K562 (cell line): Measurements from ENCODE around the gene FAM89B. TPM values are rescaled to one million over a fixed set of nuclear protein-coding genes. Genes with fewer than 3 reads are reported as not detected.

Experiments used
- ATAC-seq: fragments of 200-7000 bp; cut with Tn5 transposase; 3 replicates; pipeline ENCODE4 v1.9.1; 2020; ENCODE audit warnings: moderate library complexity
- BruUV-seq: library from RNA; stranded (reverse); fragments of 400-500 nt; replicated peaks from 2 replicates; lab custom pipeline; 2021; lab: Mats Ljungman, UMichigan
- CTCF ChIA-PET: fragments of 300-600 bp; formaldehyde crosslinking; extraction: SDS; loops from one replicate; lab custom pipeline; 2021; ENCODE audit warnings: low intra/inter-chr PET ratio; lab: Yijun Ruan, JAX
- POLR2A ChIA-PET: fragments of 300-600, 350-650 bp; sonication (Branson Sonifier 250); formaldehyde crosslinking; extraction: SDS; loops from one replicate; lab custom pipeline; 2021; ENCODE audit warnings: antibody characterized with exemption, inconsistent platforms; lab: Yijun Ruan, JAX
- DNase-seq, 4 experiments: peaks; one replicate each; pipeline versions ENCODE4 v3.0.0 to v3.0.0-alpha.2; 2011 to 2018; ENCODE audit warnings: low spot score in 3 of 4, mixed read lengths in 3 of 4; ENCODE audit errors: extremely low read depth in 1 of 4
- FAIRE-seq: peaks from 2 replicates; lab custom pipeline; 2011; peaks lifted over from hg19 to GRCh38; lab: Jason Lieb, UNC
- H2AFZ ChIP-seq: 2 replicates; pipeline ENCODE4 v1.6.0; 2011; ENCODE audit warnings: low read depth, low read length, control low read depth, inconsistent platforms
- H3K27ac ChIP-seq: fragments of 200-600 bp; 3 replicates; pipeline ENCODE4 v1.8.0; 2011; ENCODE audit warnings: low read depth, mild to moderate bottlenecking, control low read depth, inconsistent platforms, low read length, moderate library complexity, mixed read lengths; ENCODE audit errors: extremely low read depth
- H3K27me3 ChIP-seq, 2 experiments: fragments of 300-600 bp in 1 of 2; 2 replicates in 1 of 2; 3 replicates in 1 of 2; pipeline versions ENCODE4 v1.6.0 to v1.8.0; 2011; ENCODE audit warnings: inconsistent platforms in 2 of 2, low read length in 2 of 2, mild to moderate bottlenecking in 1 of 2, mixed read lengths in 1 of 2, moderate library complexity in 1 of 2; ENCODE audit not compliant: control insufficient read depth in 2 of 2, insufficient read depth in 2 of 2
- H3K36me3 ChIP-seq: fragments of 300-600 bp; 3 replicates; pipeline ENCODE4 v1.8.0; 2011; ENCODE audit warnings: mild to moderate bottlenecking, low read length, inconsistent platforms; ENCODE audit not compliant: control insufficient read depth, insufficient read depth
- H3K4me1 ChIP-seq, 2 experiments: fragments of 200-600 bp in 1 of 2; replicated peaks in 1 of 2; 2 replicates in 1 of 2; 3 replicates in 1 of 2; pipeline versions ENCODE4 v1.5.1 to v1.8.0; 2011; ENCODE audit warnings: inconsistent platforms in 2 of 2, low read length in 2 of 2, mild to moderate bottlenecking in 1 of 2, mixed read lengths in 1 of 2, moderate library complexity in 1 of 2; ENCODE audit not compliant: control insufficient read depth in 2 of 2, insufficient read depth in 2 of 2
- H3K4me2 ChIP-seq: 2 replicates; pipeline ENCODE4 v1.6.1; 2011; ENCODE audit warnings: low read length, control low read depth, inconsistent platforms, mixed read lengths; ENCODE audit not compliant: insufficient read depth
- H3K4me3 ChIP-seq: fragments of 200-600 bp; sonication (generic), shearing (Covaris generic); 2 replicates; pipeline ENCODE4 v1.5.1; 2016; ENCODE audit warnings: control low read depth, inconsistent platforms
- H3K79me2 ChIP-seq: fragments of 200-600 bp; 3 replicates; pipeline ENCODE4 v1.8.0; 2011; ENCODE audit warnings: low read length, inconsistent platforms; ENCODE audit not compliant: control insufficient read depth, insufficient read depth
- H3K9ac ChIP-seq, 2 experiments: 2 replicates each; pipeline versions ENCODE4 v1.6.0 to v1.6.1; 2011; ENCODE audit warnings: low read depth in 2 of 2, low read length in 2 of 2, control low read depth in 1 of 2, inconsistent platforms in 1 of 2, mild to moderate bottlenecking in 1 of 2, mixed read lengths in 1 of 2; ENCODE audit not compliant: insufficient read depth in 1 of 2
- H3K9me1 ChIP-seq: one replicate; pipeline ENCODE4 v1.6.0; 2011; ENCODE audit warnings: inconsistent platforms, mild to moderate bottlenecking, low read length, moderate library complexity; ENCODE audit not compliant: control insufficient read depth, insufficient read depth
- H3K9me3 ChIP-seq: replicated peaks from 2 replicates; pipeline ENCODE4 v1.5.1; 2011; ENCODE audit warnings: low read depth, low read length, inconsistent platforms; ENCODE audit not compliant: control insufficient read depth, insufficient read depth
- H4K20me1 ChIP-seq: replicated peaks from 2 replicates; pipeline ENCODE4 v1.6.1; 2011; ENCODE audit warnings: low read length, inconsistent platforms, mixed read lengths; ENCODE audit not compliant: control insufficient read depth, insufficient read depth
- TGIF2 ChIP-seq: sonication (generic); formaldehyde crosslinking; IDR thresholded peaks from 2 replicates; pipeline ENCODE4 v1.8.1; 2022; ENCODE audit warnings: mild to moderate bottlenecking, missing genetic modification reagents, moderate library complexity
- WGBS: fragments of 100-300 bp; shearing (Covaris generic); methylation state at CpG from one replicate; pipeline ENCODE4 v1.1.6; 2016; ENCODE audit warnings: low coverage, mixed read lengths; ENCODE audit not compliant: insufficient coverage; ENCODE audit errors: missing lambda C conversion rate; 5-methylcytosine and 5-hydroxymethylcytosine counted together
- in situ Hi-C: fragments of 300-500 bp; cut with MboI; formaldehyde crosslinking; loops from 4 replicates; pipeline ENCODE4 v1.15.0; 2018; ENCODE audit warnings: inconsistent platforms, mixed read lengths
- intact Hi-C: fragments of 100-400 bp; cut with micrococcal nuclease; formaldehyde crosslinking; loops from 2 replicates; pipeline ENCODE4 v1.14.2; 2022
- polyA plus RNA-seq, 8 experiments: library from polyadenylated mRNA; depleted of rRNA in 4 of 8; stranded (reverse) in 5 of 8; unstranded in 3 of 8; fragments of >200 nt; fragmentation: Nextera tagmentation in 2 of 8; fragmentation: Illumina TruSeq in 1 of 8; extraction: Ambion mirVana in 2 of 8; extraction: Trizol in 1 of 8; gene quantifications; 2 replicates each; pipeline versions ENCODE4 v1.2.1 to v1.2.3, GENCODE V29; 2011 to 2014; ENCODE audit warnings: inconsistent platforms in 1 of 8, missing spikeins in 1 of 8
- total RNA-seq, 7 experiments: library from RNA; depleted of rRNA in 6 of 7; stranded (reverse); fragments of >200 nt in 6 of 7; fragmentation: Illumina TruSeq in 2 of 7; extraction: Trizol in 2 of 7; gene quantifications; 2 replicates each; pipeline versions ENCODE4 v1.2.1 to v1.2.3, GENCODE V29; 2011 to 2021; ENCODE audit warnings: low replicate concordance in 1 of 7
- TF ChIP-seq, protein P1 (sequence below), 2 experiments: fragments of 450-650 bp; conservative IDR thresholded peaks; 2 replicates each; pipeline ENCODE4 v1.6.1; 2017; ENCODE audit warnings: mild to moderate bottlenecking in 2 of 2, moderate library complexity in 2 of 2
- TF ChIP-seq, protein P2 (sequence below): sonication (generic); formaldehyde crosslinking; IDR thresholded peaks from 2 replicates; pipeline ENCODE4 v1.9.0; 2022; ENCODE audit warnings: mild to moderate bottlenecking, missing genetic modification reagents

Gene FAM89B
- total and polyA plus RNA-seq, 9 of the 15 experiments (the other 6 are each of a cell fraction or from before 2014, with no cell fraction given) = 0.32 to 27.6 (median 11.9) TPM

DNA sequence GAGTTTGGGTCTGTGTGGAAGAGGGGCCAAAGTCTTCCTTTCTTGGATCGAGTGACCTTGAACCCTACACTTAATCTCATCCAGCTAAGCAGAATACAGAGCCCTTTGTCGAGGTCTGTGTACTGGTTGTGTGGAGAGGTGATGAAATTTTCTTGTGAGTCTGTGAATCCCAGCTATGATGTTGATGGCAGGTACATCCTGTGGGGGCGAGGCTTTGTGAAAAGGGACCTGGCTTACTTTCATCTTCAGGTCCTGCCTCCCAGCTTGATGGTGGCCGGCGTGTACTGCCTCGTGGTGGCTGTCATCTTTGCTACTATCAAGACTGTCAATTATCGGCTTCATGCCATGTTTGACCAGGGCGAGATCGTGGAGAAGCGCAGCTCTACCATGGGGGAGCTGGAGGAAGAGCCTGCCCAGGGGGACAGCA, 44.2 kb downstream of the FAM89B start:
- Histone ChIP-seq H4K20me1 (no peaks in the 10 kb centered on the region; the same call in 1 of the 2 replicates), H3K4me1 (peaks cover 24 to 70% of the 10 kb centered on the region in 2 experiments), H3K27ac (peak overlapping the region; percentile 74), H3K9me1 (no peaks in the 10 kb centered on the region), H3K27me3 (no peaks in the 10 kb centered on the region)
- in situ Hi-C loops = no loop called here
- TF ChIP-seq, protein P1, sequence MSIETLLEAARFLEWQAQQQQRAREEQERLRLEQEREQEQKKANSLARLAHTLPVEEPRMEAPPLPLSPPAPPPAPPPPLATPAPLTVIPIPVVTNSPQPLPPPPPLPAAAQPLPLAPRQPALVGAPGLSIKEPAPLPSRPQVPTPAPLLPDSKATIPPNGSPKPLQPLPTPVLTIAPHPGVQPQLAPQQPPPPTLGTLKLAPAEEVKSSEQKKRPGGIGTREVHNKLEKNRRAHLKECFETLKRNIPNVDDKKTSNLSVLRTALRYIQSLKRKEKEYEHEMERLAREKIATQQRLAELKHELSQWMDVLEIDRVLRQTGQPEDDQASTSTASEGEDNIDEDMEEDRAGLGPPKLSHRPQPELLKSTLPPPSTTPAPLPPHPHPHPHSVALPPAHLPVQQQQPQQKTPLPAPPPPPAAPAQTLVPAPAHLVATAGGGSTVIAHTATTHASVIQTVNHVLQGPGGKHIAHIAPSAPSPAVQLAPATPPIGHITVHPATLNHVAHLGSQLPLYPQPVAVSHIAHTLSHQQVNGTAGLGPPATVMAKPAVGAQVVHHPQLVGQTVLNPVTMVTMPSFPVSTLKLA (conservative IDR thresholded peaks at IDR 0.05) = peak in 1 of 2 experiments; percentile 16; a peak in 1 of 4 replicates
- TF ChIP-seq, protein P2, sequence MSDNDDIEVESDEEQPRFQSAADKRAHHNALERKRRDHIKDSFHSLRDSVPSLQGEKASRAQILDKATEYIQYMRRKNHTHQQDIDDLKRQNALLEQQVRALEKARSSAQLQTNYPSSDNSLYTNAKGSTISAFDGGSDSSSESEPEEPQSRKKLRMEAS = 0 out of 2 replicates have a peak, but pooled peaks have one; percentile 33
- TF ChIP-seq TGIF2 (CRISPR knock-in tag) = no peak
- TF ChIP-seq, all 486 proteins: peak for 2
- peaks cover 59% of the 10 kb centered on the region; the same call in 2 of the 3 replicates for H3K36me3 ChIP-seq
- ATAC-seq = no peak
- H2AFZ ChIP-seq = no peak overlapping the region
- H3K9me3 ChIP-seq = no peaks in the 10 kb centered on the region
- H3K4me2 ChIP-seq = peak overlapping the region; percentile 90
- 13% methylated on average over 10 of the region's 10 CpGs for WGBS
- ChIA-PET CTCF (no interaction called here), POLR2A (interaction anchor here (0.5 to 2.0 kb wide), 3 partner anchors 10 to 276 kb away, joined by 3 to 7 read pairs (median 4); no protein-coding TSS in a partner anchor)
- intact Hi-C loops = no loop called here
- no TSS peak for BruUV-seq
- peak overlapping the region; percentile 85 to 97 for H3K9ac ChIP-seq
- H3K79me2 ChIP-seq = peaks cover 59% of the 10 kb centered on the region
- DNase-seq = peak in 1 of 4 experiments; percentile 25
- FAIRE-seq = no peak
- peak overlapping the region; percentile 94 for H3K4me3 ChIP-seq
